LNCAP (cell line): Measurements from ENCODE around the gene TMBIM1.

Experiments
- CTCF ChIP-seq: fragments of 450-650 bp; IDR thresholded peaks from 2 replicates; pipeline ENCODE4 v1.5.1; 2017; ENCODE audit warnings: mild to moderate bottlenecking

Gene TMBIM1

GRCh38 chr2:218245214-218245613 lies 47.1 kb downstream of the TMBIM1 start:
- no peak for TF ChIP-seq CTCF

DNA sequence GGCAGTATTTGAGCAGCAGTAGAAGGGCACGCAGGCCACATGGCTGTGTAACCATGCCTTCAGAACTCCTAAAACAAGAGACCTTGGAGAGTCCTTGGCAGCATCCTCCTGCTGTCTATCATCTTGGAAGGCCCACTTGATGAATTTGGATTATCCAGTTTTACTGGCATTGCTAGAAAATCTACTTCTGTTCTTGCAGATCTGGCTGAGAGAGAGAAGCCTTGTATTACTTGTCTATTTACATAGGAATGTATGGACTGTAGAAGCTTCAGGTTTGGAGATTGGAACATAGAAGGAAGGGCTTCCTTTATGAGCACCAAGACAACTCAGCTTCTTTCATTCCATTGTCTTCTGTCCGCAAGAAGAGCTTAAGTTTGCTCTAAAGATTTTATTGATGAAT lies 47.6 kb downstream of the TMBIM1 start:
- TF ChIP-seq CTCF, result no peak

GRCh38 chr2:218244204-218244603 lies 48.1 kb downstream of the TMBIM1 start:
- TF ChIP-seq CTCF, result no peak

DNA sequence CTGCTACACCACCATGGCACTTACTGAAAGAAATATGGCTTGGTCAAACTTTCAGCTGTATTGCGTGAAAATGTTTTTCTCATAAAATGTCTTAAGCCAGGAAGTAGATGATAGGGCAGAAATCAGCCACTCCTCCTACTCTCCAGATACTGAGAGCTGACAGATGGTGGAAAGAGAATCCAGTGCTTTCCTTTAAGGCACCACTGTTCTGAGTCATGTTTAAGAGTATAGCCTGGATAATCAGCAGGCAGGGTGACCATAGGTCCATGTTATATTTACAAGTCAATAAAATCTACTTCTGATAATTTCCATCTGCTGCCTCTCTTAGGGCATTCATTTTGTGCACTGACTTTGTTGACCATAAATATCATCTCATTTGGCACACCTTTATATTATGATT lies 53.4 kb downstream of the TMBIM1 start:
- no peak for TF ChIP-seq CTCF

- no peak for TF ChIP-seq CTCF
These were observed 55.5 kb downstream of the TMBIM1 start for GRCh38 chr2:218236829-218237228.

- TF ChIP-seq CTCF, result no peak
These were observed 57.3 kb downstream of the TMBIM1 start for GRCh38 chr2:218235017-218235416.

DNA sequence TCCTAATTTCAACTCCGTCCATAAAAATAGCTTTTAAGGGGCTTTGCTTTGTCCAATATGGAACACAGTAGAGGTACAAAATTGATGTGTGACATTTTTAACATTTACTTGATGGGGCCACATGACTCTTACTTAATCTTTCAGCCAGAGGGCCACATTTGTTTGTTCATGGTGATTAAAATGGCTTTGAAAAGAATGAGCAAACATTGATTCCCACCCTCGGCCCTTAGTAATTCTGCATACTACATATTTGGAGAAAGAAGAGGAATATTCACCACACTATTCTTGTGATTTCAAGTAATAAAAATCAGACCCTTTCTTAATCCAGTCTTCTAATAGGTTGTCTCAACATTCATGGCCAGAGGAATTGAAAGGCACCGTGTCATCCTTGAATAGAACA lies 57.8 kb downstream of the TMBIM1 start:
- no peak for TF ChIP-seq CTCF

DNA sequence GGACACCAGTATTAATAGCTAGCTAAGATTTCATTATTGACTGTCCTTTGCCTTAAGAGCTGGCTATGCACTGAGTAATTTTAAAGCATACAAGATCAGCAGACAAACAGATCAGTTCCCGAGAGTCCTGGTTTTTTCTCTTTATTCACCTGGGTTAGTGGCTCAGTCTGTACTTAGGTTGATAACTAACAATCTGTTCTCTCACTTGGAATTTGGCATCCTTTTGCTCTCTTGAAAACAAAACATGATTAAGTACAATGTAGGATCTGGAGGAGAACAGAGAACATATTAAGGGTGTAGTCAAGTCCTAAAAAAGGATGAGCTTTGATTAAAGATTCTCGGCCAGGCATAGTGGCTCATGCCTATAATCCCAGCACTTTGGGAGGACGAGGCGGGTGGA lies 58.8 kb downstream of the TMBIM1 start:
- no peak for TF ChIP-seq CTCF
